Suppressor macrophage treated with lipopolysaccharide for 4 hours (primary cell): ENCODE data around the gene CCSER1.
A peak's percentile ranks its signal among the peaks of the same experiment; 100 is the strongest.
"Not testable (repeated sequence)": the region's sequence is repeated elsewhere in the genome, so short reads cannot be mapped to it uniquely, and the experiment has no call there.

ENCODE experiments used
- DNase-seq: peaks from one replicate; pipeline ENCODE4 v3.0.0-alpha.2; 2020

Gene CCSER1

GRCh38 chr4:91092398-91092980, 965.3 kb downstream of the CCSER1 start:
- no peak for DNase-seq

GRCh38 chr4:91094220-91094619, 967.0 kb downstream of the CCSER1 start:
- not testable (repeated sequence) for DNase-seq

GRCh38 chr4:91099666-91100065, 972.5 kb downstream of the CCSER1 start:
- no peak for DNase-seq

- DNase-seq: no peak
Observed at GRCh38 chr4:91108751-91109150, 981.6 kb downstream of the CCSER1 start.

GRCh38 chr4:91111556-91111955, 984.4 kb downstream of the CCSER1 start:
- DNase-seq: no peak

GRCh38 chr4:91113130-91113706, 986.0 kb downstream of the CCSER1 start:
- DNase-seq: peak; percentile 19

GRCh38 chr4:91114386-91114785, 987.2 kb downstream of the CCSER1 start:
- no peak for DNase-seq

GRCh38 chr4:91116861-91117260, 989.7 kb downstream of the CCSER1 start:
- DNase-seq: no peak

- no peak for DNase-seq
Observed at GRCh38 chr4:91118597-91118996, 991.4 kb downstream of the CCSER1 start.

- DNase-seq: no peak
Observed at GRCh38 chr4:91123742-91124141, 996.5 kb downstream of the CCSER1 start.

- no peak for DNase-seq
Observed at GRCh38 chr4:91127192-91127591, 1000.0 kb downstream of the CCSER1 start.

- no peak for DNase-seq
Observed at GRCh38 chr4:91127831-91128230, 1000.6 kb downstream of the CCSER1 start.

- DNase-seq: no peak
Observed at GRCh38 chr4:91128519-91128918, 1001.3 kb downstream of the CCSER1 start.

- DNase-seq: no peak
Observed at GRCh38 chr4:91147067-91147466, 1019.9 kb downstream of the CCSER1 start.

GRCh38 chr4:91154041-91154440, 1026.8 kb downstream of the CCSER1 start:
- not testable (repeated sequence) for DNase-seq

GRCh38 chr4:91167864-91168653, 1040.9 kb downstream of the CCSER1 start:
- not testable (repeated sequence) for DNase-seq

- no peak for DNase-seq
Observed at GRCh38 chr4:91170768-91171167, 1043.6 kb downstream of the CCSER1 start.

GRCh38 chr4:91171217-91171616, 1044.0 kb downstream of the CCSER1 start:
- no peak for DNase-seq

- DNase-seq: not testable (repeated sequence)
Observed at GRCh38 chr4:91185061-91185460, 1057.9 kb downstream of the CCSER1 start.

- no peak for DNase-seq
Observed at GRCh38 chr4:91198951-91199350, 1071.8 kb downstream of the CCSER1 start.

- DNase-seq: no peak
Observed at GRCh38 chr4:91207535-91207934, 1080.3 kb downstream of the CCSER1 start.

- no peak for DNase-seq
Observed at GRCh38 chr4:91212211-91212610, 1085.0 kb downstream of the CCSER1 start.

- DNase-seq: not testable (repeated sequence)
Observed at GRCh38 chr4:91217831-91218403, 1090.7 kb downstream of the CCSER1 start.

GRCh38 chr4:91220315-91220714, 1093.1 kb downstream of the CCSER1 start:
- DNase-seq: no peak
